ENCODE measurements around the gene RCE1.

RCE1 gene

DNA sequence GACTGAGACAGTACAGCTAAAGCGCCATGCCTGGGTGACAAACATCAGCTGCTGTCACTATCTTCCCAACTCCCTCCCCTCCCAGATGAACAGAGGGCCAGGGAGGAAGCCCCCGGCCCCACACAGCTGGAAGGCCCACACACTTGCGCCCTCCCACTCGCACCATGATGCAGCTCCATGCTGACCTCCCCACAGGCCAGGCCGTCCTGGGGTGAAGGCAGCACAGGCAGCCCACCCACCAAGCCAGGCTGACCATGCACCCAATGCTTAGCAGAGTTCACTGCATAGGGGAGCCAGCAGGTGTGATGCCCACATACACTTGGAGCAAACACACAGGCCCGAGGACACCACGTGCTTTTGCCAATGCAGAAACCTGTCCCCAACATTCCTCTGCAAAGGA, 35.8 kb downstream of the RCE1 start:
- Histone ChIP-seq H3K27me3 (ENCODE audit: control insufficient read depth in 3 of 3, insufficient read depth in 3 of 3, low read depth in 1 of 3, low read length in 3 of 3) (no peaks in the 10 kb centered on the region), H2AFZ (ENCODE audit: low read length) (no peak overlapping the region), H3K4ac (ENCODE audit: low read length) (no peak overlapping the region), H3K4me3 (ENCODE audit: low read length in 2 of 2) (no peak overlapping the region), H3K36me3 (replicated peaks in 1 of 2; ENCODE audit: control insufficient read depth in 2 of 2, insufficient read depth in 2 of 2, low read length in 2 of 2) (no peaks in the 10 kb centered on the region), H3K27ac (replicated peaks; ENCODE audit: low read length) (no peak overlapping the region), H2BK12ac (ENCODE audit: low read length) (no peak overlapping the region), H2BK120ac (ENCODE audit: low read depth, low read length) (no peak overlapping the region), H3K14ac (ENCODE audit: low read length) (no peak overlapping the region), H2BK15ac (ENCODE audit: low read length) (peak overlapping the region; percentile 10), H3K9me3 (replicated peaks in 1 of 2; ENCODE audit: control insufficient read depth in 2 of 2, insufficient read depth in 1 of 2, low read depth in 1 of 2, low read length in 2 of 2) (no peaks in the 10 kb centered on the region), H4K8ac (ENCODE audit: low read depth, low read length) (no peak overlapping the region), H3K23ac (ENCODE audit: low read depth, low read length, poor library complexity) (no peak overlapping the region), H3K79me1 (ENCODE audit: low read depth, low read length) (peaks cover 6% of the 10 kb centered on the region), H3K4me1 (ENCODE audit: control insufficient read depth in 2 of 2, insufficient read depth in 1 of 2, low read depth in 1 of 2, low read length in 2 of 2) (peaks cover 19 to 37% of the 10 kb centered on the region in 2 donors), H2BK5ac (ENCODE audit: low read length) (no peak overlapping the region), H3K9ac (ENCODE audit: low read depth, low read length, poor library complexity) (no peak overlapping the region), H2AK5ac (ENCODE audit: low read depth, low read length) (no peak overlapping the region), H4K91ac (ENCODE audit: low read depth, low read length, poor library complexity) (no peak overlapping the region), H3K18ac (ENCODE audit: low read length) (no peak overlapping the region), H3K4me2 (ENCODE audit: insufficient read depth, low read length, poor library complexity, severe bottlenecking) (no peak overlapping the region)
- DNase-seq (ENCODE audit: low spot score), result no peak
- no CpG with 5 or more reads among the region's 7 CpGs for WGBS, 2 donors (ENCODE audit: extremely low coverage in 2 of 2, insufficient read length in 2 of 2, insufficient replicate concordance in 1 of 2)

DNA sequence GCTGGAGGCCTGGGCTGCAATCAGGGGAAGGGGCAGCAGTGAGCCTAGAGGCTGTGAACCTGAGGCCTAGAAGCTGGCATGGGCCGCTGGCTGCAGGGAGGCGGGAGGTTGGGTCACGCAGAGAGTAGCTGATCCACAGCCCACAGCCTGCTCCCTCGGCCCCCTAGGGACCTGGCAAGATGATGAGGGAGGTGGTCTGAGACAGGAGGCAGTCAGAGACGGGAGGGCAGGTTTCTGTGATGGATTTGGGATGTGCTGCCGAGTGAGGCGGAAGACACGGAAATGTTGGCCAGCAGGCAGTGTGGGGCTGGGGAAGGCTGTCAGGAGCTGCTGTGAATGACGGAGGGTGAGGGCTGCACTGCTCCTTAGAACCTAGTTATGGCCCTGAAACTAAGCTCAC, 36.3 kb downstream of the RCE1 start:
- H3K4me3 ChIP-seq (ENCODE audit: low read length in 2 of 2), result no peak overlapping the region
- H2BK120ac ChIP-seq (ENCODE audit: low read depth, low read length), result no peak overlapping the region
- H3K4ac ChIP-seq (ENCODE audit: low read length), result no peak overlapping the region
- H3K9ac ChIP-seq (ENCODE audit: low read depth, low read length, poor library complexity), result peak overlapping the region; percentile 38
- no peak for DNase-seq (ENCODE audit: low spot score)
- no peaks in the 10 kb centered on the region for H3K36me3 ChIP-seq (replicated peaks in 1 of 2; ENCODE audit: control insufficient read depth in 2 of 2, insufficient read depth in 2 of 2, low read length in 2 of 2)
- H3K18ac ChIP-seq (ENCODE audit: low read length), result peak overlapping the region; percentile 35
- peaks cover 5% of the 10 kb centered on the region for H3K79me1 ChIP-seq (ENCODE audit: low read depth, low read length)
- no peak overlapping the region for H2AFZ ChIP-seq (ENCODE audit: low read length)
- H2AK5ac ChIP-seq (ENCODE audit: low read depth, low read length), result no peak overlapping the region
- H4K8ac ChIP-seq (ENCODE audit: low read depth, low read length), result no peak overlapping the region
- H2BK5ac ChIP-seq (ENCODE audit: low read length), result no peak overlapping the region
- peaks cover 19 to 37% of the 10 kb centered on the region in 2 donors for H3K4me1 ChIP-seq (ENCODE audit: control insufficient read depth in 2 of 2, insufficient read depth in 1 of 2, low read depth in 1 of 2, low read length in 2 of 2)
- no peak overlapping the region for H3K4me2 ChIP-seq (ENCODE audit: insufficient read depth, low read length, poor library complexity, severe bottlenecking)
- WGBS, 2 donors (ENCODE audit: extremely low coverage in 2 of 2, insufficient read length in 2 of 2, insufficient replicate concordance in 1 of 2), result no CpG with 5 or more reads among the region's 9 CpGs
- no peak overlapping the region for H3K14ac ChIP-seq (ENCODE audit: low read length)
- no peak overlapping the region for H3K27ac ChIP-seq (replicated peaks; ENCODE audit: low read length)
- H3K9me3 ChIP-seq (replicated peaks in 1 of 2; ENCODE audit: control insufficient read depth in 2 of 2, insufficient read depth in 1 of 2, low read depth in 1 of 2, low read length in 2 of 2), result no peaks in the 10 kb centered on the region
- no peaks in the 10 kb centered on the region for H3K27me3 ChIP-seq (ENCODE audit: control insufficient read depth in 3 of 3, insufficient read depth in 3 of 3, low read depth in 1 of 3, low read length in 3 of 3)
- no peak overlapping the region for H2BK12ac ChIP-seq (ENCODE audit: low read length)
- H2BK15ac ChIP-seq (ENCODE audit: low read length), result no peak overlapping the region
- H3K23ac ChIP-seq (ENCODE audit: low read depth, low read length, poor library complexity), result peak overlapping the region; percentile 52
- no peak overlapping the region for H4K91ac ChIP-seq (ENCODE audit: low read depth, low read length, poor library complexity)

DNA sequence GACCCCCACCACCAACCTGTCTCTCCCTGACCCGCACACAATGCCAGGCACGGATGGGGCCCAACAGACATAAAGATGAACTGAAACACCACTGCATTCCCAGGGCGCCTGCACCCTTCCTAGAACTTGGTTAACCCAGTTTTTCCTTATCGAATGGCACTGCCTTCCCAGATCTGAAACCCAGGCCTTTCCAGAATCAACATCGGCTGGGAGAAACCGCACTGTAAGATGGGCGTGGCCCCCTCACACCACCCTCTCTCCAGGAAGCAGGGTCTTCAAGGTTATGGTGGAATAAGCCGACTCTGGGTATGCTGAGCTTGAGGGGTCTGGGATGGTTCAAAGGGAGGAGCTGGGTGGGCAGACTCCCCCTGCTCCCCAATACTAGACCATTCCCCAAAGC, 36.8 kb downstream of the RCE1 start:
- Histone ChIP-seq H3K36me3 (replicated peaks in 1 of 2; ENCODE audit: control insufficient read depth in 2 of 2, insufficient read depth in 2 of 2, low read length in 2 of 2) (no peaks in the 10 kb centered on the region), H2BK5ac (ENCODE audit: low read length) (no peak overlapping the region), H2AFZ (ENCODE audit: low read length) (no peak overlapping the region), H3K23ac (ENCODE audit: low read depth, low read length, poor library complexity) (peak overlapping the region; percentile 52), H2BK12ac (ENCODE audit: low read length) (no peak overlapping the region), H4K8ac (ENCODE audit: low read depth, low read length) (no peak overlapping the region), H3K79me1 (ENCODE audit: low read depth, low read length) (peaks cover 5% of the 10 kb centered on the region), H3K27me3 (ENCODE audit: control insufficient read depth in 3 of 3, insufficient read depth in 3 of 3, low read depth in 1 of 3, low read length in 3 of 3) (no peaks in the 10 kb centered on the region), H3K4ac (ENCODE audit: low read length) (no peak overlapping the region), H2BK120ac (ENCODE audit: low read depth, low read length) (no peak overlapping the region), H3K4me3 (ENCODE audit: low read length in 2 of 2) (no peak overlapping the region), H2BK15ac (ENCODE audit: low read length) (no peak overlapping the region), H3K27ac (replicated peaks; ENCODE audit: low read length) (no peak overlapping the region), H3K4me2 (ENCODE audit: insufficient read depth, low read length, poor library complexity, severe bottlenecking) (no peak overlapping the region), H3K18ac (ENCODE audit: low read length) (no peak overlapping the region), H3K14ac (ENCODE audit: low read length) (no peak overlapping the region), H3K9me3 (replicated peaks in 1 of 2; ENCODE audit: control insufficient read depth in 2 of 2, insufficient read depth in 1 of 2, low read depth in 1 of 2, low read length in 2 of 2) (no peaks in the 10 kb centered on the region), H2AK5ac (ENCODE audit: low read depth, low read length) (no peak overlapping the region), H4K91ac (ENCODE audit: low read depth, low read length, poor library complexity) (no peak overlapping the region), H3K4me1 (ENCODE audit: control insufficient read depth in 2 of 2, insufficient read depth in 1 of 2, low read depth in 1 of 2, low read length in 2 of 2) (peaks cover 19 to 37% of the 10 kb centered on the region in 2 donors), H3K9ac (ENCODE audit: low read depth, low read length, poor library complexity) (peak overlapping the region; percentile 38)
- DNase-seq (ENCODE audit: low spot score), result no peak
- no CpG with 5 or more reads among the region's 8 CpGs for WGBS, 2 donors (ENCODE audit: extremely low coverage in 2 of 2, insufficient read length in 2 of 2, insufficient replicate concordance in 1 of 2)

DNA sequence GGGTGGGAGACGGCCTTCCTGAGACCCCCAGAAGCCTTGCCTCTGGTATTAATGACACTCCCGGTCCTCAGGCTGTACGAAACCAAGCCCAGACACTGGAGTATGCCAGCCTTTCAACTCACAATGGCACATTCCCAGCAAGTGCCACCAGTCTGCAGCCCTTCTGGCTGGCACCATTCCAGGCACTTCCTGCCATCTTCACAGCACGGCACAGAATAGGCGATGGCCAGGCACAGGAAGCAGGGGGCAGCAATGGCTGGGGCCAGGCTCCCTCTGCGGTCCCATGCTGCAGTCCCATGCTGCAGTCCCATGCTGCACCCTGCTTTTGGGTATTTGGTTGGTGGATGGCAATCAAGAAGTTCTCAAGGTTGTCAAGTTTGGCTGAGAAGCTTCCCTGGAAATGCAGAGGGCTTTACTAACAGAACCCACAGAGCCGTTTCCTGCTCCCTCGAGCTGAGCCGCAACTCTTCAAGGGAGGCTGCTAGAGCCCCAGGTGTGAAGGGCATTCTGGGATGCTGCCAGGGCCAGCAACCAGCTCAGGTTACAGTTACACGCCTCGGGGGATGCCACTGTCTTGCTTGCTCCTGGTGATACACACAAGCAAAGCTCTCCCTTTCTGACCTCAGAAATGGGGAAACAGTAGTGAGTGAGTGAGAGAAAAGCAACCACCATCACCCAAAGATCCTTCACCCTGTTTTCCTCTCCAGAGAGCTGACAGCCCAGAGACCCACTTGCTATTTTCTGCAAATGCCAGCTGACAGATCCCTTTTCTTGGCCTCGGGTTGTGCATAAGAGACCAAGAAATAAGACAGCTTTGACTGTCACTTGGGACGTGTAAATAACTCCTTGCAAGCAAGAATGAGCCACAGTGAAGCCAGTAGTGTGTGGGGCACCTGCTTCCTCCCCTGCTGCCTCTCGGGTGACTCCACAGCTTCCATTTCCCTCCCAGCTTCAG, 37.5 kb downstream of the RCE1 start:
- DNase-seq (ENCODE audit: low spot score), result no peak
- Histone ChIP-seq H2AK5ac (ENCODE audit: low read depth, low read length) (peak overlapping the region; percentile 56), H3K14ac (ENCODE audit: low read length) (no peak overlapping the region), H3K9me3 (replicated peaks in 1 of 2; ENCODE audit: control insufficient read depth in 2 of 2, insufficient read depth in 1 of 2, low read depth in 1 of 2, low read length in 2 of 2) (no peaks in the 10 kb centered on the region), H3K27ac (replicated peaks; ENCODE audit: low read length) (no peak overlapping the region), H2BK12ac (ENCODE audit: low read length) (peak overlapping the region; percentile 11), H3K4me3 (ENCODE audit: low read length in 2 of 2) (no peak overlapping the region), H3K36me3 (replicated peaks in 1 of 2; ENCODE audit: control insufficient read depth in 2 of 2, insufficient read depth in 2 of 2, low read length in 2 of 2) (no peaks in the 10 kb centered on the region), H2BK5ac (ENCODE audit: low read length) (no peak overlapping the region), H3K23ac (ENCODE audit: low read depth, low read length, poor library complexity) (no peak overlapping the region), H3K79me1 (ENCODE audit: low read depth, low read length) (peaks cover 5% of the 10 kb centered on the region), H3K4me1 (ENCODE audit: control insufficient read depth in 2 of 2, insufficient read depth in 1 of 2, low read depth in 1 of 2, low read length in 2 of 2) (peaks cover 16 to 32% of the 10 kb centered on the region in 2 donors), H3K4me2 (ENCODE audit: insufficient read depth, low read length, poor library complexity, severe bottlenecking) (no peak overlapping the region), H2BK120ac (ENCODE audit: low read depth, low read length) (no peak overlapping the region), H4K91ac (ENCODE audit: low read depth, low read length, poor library complexity) (no peak overlapping the region), H3K18ac (ENCODE audit: low read length) (no peak overlapping the region), H3K9ac (ENCODE audit: low read depth, low read length, poor library complexity) (peak overlapping the region; percentile 73), H3K4ac (ENCODE audit: low read length) (peak overlapping the region; percentile 30), H2AFZ (ENCODE audit: low read length) (no peak overlapping the region), H2BK15ac (ENCODE audit: low read length) (no peak overlapping the region), H3K27me3 (ENCODE audit: control insufficient read depth in 3 of 3, insufficient read depth in 3 of 3, low read depth in 1 of 3, low read length in 3 of 3) (no peaks in the 10 kb centered on the region), H4K8ac (ENCODE audit: low read depth, low read length) (no peak overlapping the region)
- no CpG with 5 or more reads among the region's 14 CpGs for WGBS, 2 donors (ENCODE audit: extremely low coverage in 2 of 2, insufficient read length in 2 of 2, insufficient replicate concordance in 1 of 2)
